ENCODE measurements around the gene MS4A15.

DNA sequence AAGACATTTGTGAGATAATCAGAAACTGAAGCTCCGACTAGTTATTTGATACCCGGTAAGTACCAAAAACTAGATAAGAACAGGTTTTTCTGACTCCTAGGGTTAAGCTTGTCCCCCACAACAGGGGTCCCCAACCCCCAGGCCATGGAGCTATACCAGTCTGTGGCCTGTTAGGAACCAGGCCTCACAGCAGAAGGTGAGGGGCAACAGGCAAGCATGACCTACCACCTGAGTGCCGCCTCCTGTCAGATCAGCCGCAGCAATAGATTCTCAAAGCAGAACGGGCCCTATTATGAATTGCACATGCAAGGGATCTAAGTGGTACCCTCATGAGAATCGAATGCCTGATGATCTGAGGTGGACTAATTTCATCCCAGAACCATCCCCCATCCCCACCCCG is 27.2 kb downstream of the MS4A15 start:
- TF ChIP-seq, protein P1, sequence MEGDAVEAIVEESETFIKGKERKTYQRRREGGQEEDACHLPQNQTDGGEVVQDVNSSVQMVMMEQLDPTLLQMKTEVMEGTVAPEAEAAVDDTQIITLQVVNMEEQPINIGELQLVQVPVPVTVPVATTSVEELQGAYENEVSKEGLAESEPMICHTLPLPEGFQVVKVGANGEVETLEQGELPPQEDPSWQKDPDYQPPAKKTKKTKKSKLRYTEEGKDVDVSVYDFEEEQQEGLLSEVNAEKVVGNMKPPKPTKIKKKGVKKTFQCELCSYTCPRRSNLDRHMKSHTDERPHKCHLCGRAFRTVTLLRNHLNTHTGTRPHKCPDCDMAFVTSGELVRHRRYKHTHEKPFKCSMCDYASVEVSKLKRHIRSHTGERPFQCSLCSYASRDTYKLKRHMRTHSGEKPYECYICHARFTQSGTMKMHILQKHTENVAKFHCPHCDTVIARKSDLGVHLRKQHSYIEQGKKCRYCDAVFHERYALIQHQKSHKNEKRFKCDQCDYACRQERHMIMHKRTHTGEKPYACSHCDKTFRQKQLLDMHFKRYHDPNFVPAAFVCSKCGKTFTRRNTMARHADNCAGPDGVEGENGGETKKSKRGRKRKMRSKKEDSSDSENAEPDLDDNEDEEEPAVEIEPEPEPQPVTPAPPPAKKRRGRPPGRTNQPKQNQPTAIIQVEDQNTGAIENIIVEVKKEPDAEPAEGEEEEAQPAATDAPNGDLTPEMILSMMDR (IDR thresholded peaks at IDR 0.05) = no peak
- no peak for TF ChIP-seq EZH2 (IDR thresholded peaks at IDR 0.05; ENCODE audit: borderline replicate concordance, insufficient read depth, low read depth, low read length, poor library complexity, severe bottlenecking)

All from B cell (primary cell).